Activated CD4-positive, alpha-beta T cell treated with anti-CD3 and anti-CD28 coated beads, Interleukin-2, amount 50 U/mL, for 48 hours (primary cell): ENCODE measurements around the gene CDR2L.
A peak's percentile ranks its signal among the peaks of the same experiment; 100 is the strongest.
"Not testable (repeated sequence)": the region's sequence is repeated elsewhere in the genome, so short reads cannot be mapped to it uniquely, and the experiment has no call there.

Source experiments
- DNase-seq, 2 experiments: peaks; one replicate each; pipeline ENCODE4 v3.0.0-alpha.2; 2020

CDR2L gene

GRCh38 chr17:75012346-75013091, 25.1 kb downstream of the CDR2L start, which contains the start of gene MRPL58:
Gene MRPL58, plus strand, starts transcription at chr17:75012670. Its CDS starts 17 bp downstream, at chr17:75012687.
- peak; percentile 82 to 85 for DNase-seq

GRCh38 chr17:75013092-75013559, 25.7 kb downstream of the CDR2L start:
- no peak for DNase-seq

- DNase-seq = no peak
Observed at GRCh38 chr17:75019146-75019545, 31.7 kb downstream of the CDR2L start.

- no peak for DNase-seq
Observed at GRCh38 chr17:75019710-75020109, 32.3 kb downstream of the CDR2L start.

- DNase-seq = no peak
Observed at GRCh38 chr17:75020331-75021110, 33.1 kb downstream of the CDR2L start.

- DNase-seq = peak; percentile 27 to 31
Observed at GRCh38 chr17:75024686-75025397, 37.4 kb downstream of the CDR2L start.

GRCh38 chr17:75025398-75025734, 37.9 kb downstream of the CDR2L start:
- not testable (repeated sequence) for DNase-seq

DNA sequence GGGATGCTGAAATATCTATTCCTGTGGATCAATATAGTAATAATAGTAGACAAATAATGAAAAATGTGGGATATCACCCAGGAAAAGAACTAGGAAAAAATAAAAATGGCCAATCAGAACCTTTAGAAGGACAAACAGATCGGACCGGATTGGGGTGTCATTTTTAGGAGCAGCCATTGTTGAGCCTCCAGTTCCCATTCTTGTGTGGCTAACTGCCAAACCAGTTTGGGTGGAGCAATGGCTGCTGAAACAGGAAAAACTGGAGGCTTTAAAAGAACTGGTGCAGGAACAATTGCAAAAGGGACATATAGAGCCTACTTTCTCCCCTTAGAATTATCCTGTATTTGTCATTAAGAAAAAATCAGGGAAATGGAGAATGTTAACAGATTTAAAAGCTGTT, 39.2 kb downstream of the CDR2L start:
- DNase-seq = not testable (repeated sequence)

- DNase-seq = no peak
Observed at GRCh38 chr17:75030161-75030560, 42.7 kb downstream of the CDR2L start.

DNA sequence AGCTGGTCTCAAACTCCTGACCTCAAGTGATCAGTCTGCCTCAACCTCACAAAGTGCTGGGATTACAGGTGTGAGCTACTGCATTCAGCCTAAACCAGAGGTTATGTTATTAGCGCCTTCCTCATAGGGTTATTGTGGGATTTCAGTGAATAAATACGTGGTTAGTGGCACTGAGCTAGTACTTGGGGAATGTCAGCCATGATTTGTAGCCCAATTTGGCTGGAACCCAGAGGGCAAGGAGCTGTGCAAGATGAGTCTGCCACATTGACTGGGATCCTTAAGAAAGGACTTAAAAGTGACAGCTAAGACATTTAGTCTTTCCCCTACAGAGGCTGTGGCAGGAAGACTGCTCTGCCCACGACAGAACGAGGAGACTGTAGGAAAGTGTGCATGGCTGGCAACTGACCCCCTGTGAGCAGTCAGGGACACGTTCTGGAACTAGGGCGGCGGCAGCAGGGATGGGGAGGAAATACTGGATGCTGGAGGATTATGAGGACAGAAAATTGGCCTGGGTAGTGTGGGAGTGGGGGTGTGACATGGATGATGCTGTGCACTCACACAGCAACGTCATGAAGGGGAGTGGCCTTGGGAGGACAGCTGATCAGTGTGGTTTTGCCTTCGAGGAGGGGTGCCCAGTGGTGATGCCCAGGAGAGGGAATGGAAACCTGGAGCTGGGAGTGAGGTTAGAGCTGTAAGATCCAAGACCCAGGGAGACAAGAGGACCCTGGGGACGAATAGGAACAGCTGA, 44.7 kb downstream of the CDR2L start:
- DNase-seq = peak; percentile 66 to 72

DNA sequence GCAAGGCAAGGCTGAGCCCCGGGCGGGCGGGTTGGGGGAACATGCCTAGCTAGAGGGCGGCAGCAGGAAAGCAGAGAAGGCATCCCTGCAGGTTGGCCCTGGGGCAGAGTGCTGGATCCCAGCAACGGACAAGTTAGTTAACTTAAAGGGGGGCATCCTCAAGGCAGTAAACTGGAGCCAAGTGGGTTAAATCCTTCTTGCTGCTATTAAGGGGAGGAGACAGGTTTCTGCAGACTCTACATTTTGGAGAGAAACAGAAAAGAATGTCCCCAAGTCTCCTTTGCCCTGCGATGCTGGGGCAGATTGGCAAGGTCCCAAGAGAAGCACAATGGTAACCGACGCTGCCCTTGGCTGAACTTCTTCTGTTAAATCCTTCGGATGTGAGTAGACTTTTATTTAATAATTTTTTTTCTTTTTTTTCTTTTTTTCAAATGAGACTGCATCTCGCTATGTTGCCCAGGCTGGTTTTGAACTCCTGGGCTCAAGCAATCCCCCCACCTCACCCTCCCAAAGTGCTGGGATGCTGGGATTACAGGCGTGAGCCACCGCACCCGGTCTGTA, 45.4 kb downstream of the CDR2L start:
- DNase-seq = no peak

DNA sequence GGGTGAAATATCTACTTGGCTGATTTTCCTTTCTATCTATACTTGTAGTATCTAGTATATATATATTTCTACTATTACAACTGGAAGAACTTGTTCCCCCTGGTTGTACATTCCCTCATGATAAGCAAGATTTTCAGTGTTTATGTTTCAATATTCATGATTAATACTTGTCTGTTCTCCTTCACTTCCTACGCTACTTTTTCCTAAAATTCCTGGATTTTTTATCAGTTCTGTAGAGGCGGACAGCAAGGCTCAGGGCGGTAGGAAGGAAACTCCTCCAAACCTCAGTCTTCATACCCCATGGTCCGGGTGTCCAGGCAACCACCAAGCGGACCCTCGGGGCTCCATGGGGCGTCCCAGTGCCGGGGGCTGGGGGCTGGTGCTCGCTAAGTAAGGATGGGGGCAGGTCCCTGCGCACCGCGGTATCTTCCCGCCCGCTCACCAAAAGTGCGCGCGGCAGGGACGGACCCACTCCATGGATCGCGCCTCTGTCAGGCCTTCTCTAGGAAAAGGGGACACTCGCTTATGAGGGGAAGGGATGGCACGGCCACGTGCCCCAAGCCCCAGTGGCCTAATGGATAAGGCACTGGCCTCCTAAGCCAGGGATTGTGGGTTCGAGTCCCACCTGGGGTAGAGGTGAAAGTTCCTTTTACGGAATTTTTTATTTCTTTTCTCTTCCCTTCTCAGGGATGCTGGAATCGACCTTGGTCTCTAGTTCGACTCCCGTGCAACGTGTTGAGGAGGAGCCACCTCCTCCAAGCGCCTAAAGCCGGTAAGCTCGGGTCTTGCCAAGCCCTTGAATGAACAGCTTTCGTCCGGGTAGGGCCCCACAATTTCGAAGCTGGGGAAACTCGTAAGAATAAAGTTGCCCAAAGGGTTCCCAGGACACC, 46.2 kb downstream of the CDR2L start:
- DNase-seq = peak; percentile 98

- peak; percentile 97 to 98 for DNase-seq
Observed at GRCh38 chr17:75034236-75034908, 46.9 kb downstream of the CDR2L start.

DNA sequence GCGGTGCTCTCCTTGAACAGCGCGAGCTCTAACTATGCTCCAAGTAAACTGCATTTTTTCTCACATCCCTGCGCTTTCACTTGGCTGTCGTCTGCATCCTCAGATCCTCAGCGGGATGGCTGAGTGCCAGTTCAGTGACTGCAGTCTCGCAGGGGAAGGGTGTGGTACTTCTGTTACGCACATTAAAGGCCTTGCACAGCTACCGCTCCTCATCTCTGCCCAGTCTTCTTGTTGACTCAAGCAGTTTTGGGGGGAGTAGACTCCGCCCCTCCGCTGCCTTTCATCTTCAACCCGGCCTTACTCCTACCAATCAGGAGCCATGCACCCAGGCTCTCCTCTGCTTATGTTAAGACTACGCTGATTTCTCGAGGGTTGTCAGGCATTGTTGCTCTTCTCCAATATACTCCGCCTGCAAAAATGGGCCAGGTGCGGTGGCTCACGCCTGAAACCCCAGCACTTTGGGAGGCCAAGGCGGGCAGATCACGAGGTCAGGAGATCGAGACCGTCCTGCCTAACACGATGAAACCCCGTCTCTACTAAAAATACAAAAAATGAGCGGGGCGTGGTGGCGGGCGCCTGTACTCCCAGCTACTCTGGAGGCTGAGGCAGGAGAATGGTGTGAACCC, 49.3 kb downstream of the CDR2L start:
- peak; percentile 78 to 83 for DNase-seq

DNA sequence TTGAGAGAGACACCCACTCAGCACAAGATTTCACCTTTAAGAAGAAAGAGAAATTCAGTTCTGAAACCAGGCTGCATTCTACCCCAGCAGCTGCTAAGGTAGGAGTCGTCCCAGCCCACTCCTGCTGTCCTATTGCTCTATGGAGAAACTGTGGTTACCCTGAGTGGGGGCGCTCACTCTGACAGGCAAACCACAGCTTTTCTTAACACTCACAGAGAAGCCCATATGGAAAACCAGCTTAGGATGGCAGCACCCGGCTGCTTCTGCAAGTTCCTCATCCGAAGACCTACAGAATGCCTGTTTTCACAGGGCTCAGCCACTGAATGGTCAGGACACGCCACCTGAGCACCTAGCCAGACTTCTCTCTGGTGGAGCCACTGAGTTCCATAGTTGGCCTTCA, 51.8 kb downstream of the CDR2L start:
- no peak for DNase-seq

- DNase-seq = no peak
Observed at GRCh38 chr17:75041656-75042280, 54.3 kb downstream of the CDR2L start.

DNA sequence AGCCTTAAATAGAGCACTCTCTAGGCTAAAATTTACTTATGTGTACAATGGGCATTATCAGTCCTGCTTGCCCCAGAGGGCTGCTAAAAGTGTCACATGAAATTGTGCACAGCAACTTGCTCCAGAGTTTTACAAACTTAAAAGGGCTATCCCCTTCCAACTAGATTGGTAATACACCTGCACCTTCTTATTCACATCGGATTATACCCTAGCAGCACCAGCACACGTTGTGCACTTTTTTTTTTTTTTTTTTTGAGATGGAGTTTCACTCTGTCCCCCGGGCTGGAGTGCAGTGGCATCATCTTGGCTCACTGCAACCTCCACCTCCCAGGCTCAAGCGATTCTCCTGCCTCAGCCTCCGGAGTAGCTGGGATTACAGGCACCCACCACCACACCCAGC, 56.4 kb downstream of the CDR2L start:
- DNase-seq = not testable (repeated sequence)

DNA sequence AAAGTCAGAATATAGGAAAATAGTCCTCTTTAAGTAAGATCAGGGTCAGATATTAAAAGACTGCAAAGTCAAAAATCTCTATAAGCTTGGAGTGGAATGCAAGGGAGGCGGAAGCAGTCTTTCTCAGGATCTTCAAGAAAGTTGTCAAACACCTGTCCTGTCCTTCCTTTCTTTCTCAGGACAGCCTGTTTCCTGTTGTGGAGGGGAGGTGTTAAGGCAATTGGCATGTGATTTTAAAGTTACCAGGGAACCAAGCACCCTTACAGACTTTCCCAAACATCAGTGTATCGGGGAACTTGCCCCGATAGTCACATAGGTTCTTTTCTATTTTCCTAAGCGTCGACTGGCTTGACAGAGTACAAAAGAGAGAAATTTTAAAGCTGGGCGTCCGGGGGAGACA, 57.3 kb downstream of the CDR2L start:
- no peak for DNase-seq

- peak in 1 of 2 experiments; percentile 50 for DNase-seq
Observed at GRCh38 chr17:75045946-75046406, 58.5 kb downstream of the CDR2L start.
